K562 (cell line): ENCODE measurements around the gene RSPH9. TPM values are rescaled to one million over a fixed set of nuclear protein-coding genes. Genes with fewer than 3 reads are reported as not detected.
A peak's percentile ranks its signal among the peaks of the same experiment; 100 is the strongest.

Experiments
- ATAC-seq: fragments of 200-7000 bp; cut with Tn5 transposase; 3 replicates; pipeline ENCODE4 v1.9.1; 2020; ENCODE audit warnings: moderate library complexity
- BruUV-seq: library from RNA; stranded (reverse); fragments of 400-500 nt; replicated peaks from 2 replicates; lab custom pipeline; 2021; lab: Mats Ljungman, UMichigan
- CTCF ChIA-PET: fragments of 300-600 bp; formaldehyde crosslinking; extraction: SDS; loops from one replicate; lab custom pipeline; 2021; ENCODE audit warnings: low intra/inter-chr PET ratio; lab: Yijun Ruan, JAX
- POLR2A ChIA-PET: fragments of 300-600, 350-650 bp; sonication (Branson Sonifier 250); formaldehyde crosslinking; extraction: SDS; loops from one replicate; lab custom pipeline; 2021; ENCODE audit warnings: antibody characterized with exemption, inconsistent platforms; lab: Yijun Ruan, JAX
- DNase-seq, 4 experiments: peaks; one replicate each; pipeline versions ENCODE4 v3.0.0 to v3.0.0-alpha.2; 2011 to 2018; ENCODE audit warnings: low spot score in 3 of 4, mixed read lengths in 3 of 4; ENCODE audit errors: extremely low read depth in 1 of 4
- FAIRE-seq: peaks from 2 replicates; lab custom pipeline; 2011; peaks lifted over from hg19 to GRCh38; lab: Jason Lieb, UNC
- H2AFZ ChIP-seq: 2 replicates; pipeline ENCODE4 v1.6.0; 2011; ENCODE audit warnings: low read depth, low read length, control low read depth, inconsistent platforms
- H3K27ac ChIP-seq: fragments of 200-600 bp; 3 replicates; pipeline ENCODE4 v1.8.0; 2011; ENCODE audit warnings: low read depth, mild to moderate bottlenecking, control low read depth, inconsistent platforms, low read length, moderate library complexity, mixed read lengths; ENCODE audit errors: extremely low read depth
- H3K27me3 ChIP-seq, 2 experiments: fragments of 300-600 bp in 1 of 2; 2 replicates in 1 of 2; 3 replicates in 1 of 2; pipeline versions ENCODE4 v1.6.0 to v1.8.0; 2011; ENCODE audit warnings: inconsistent platforms in 2 of 2, low read length in 2 of 2, mild to moderate bottlenecking in 1 of 2, mixed read lengths in 1 of 2, moderate library complexity in 1 of 2; ENCODE audit not compliant: control insufficient read depth in 2 of 2, insufficient read depth in 2 of 2
- H3K36me3 ChIP-seq: fragments of 300-600 bp; 3 replicates; pipeline ENCODE4 v1.8.0; 2011; ENCODE audit warnings: mild to moderate bottlenecking, low read length, inconsistent platforms; ENCODE audit not compliant: control insufficient read depth, insufficient read depth
- H3K4me1 ChIP-seq, 2 experiments: fragments of 200-600 bp in 1 of 2; replicated peaks in 1 of 2; 2 replicates in 1 of 2; 3 replicates in 1 of 2; pipeline versions ENCODE4 v1.5.1 to v1.8.0; 2011; ENCODE audit warnings: inconsistent platforms in 2 of 2, low read length in 2 of 2, mild to moderate bottlenecking in 1 of 2, mixed read lengths in 1 of 2, moderate library complexity in 1 of 2; ENCODE audit not compliant: control insufficient read depth in 2 of 2, insufficient read depth in 2 of 2
- H3K4me2 ChIP-seq: 2 replicates; pipeline ENCODE4 v1.6.1; 2011; ENCODE audit warnings: low read length, control low read depth, inconsistent platforms, mixed read lengths; ENCODE audit not compliant: insufficient read depth
- H3K4me3 ChIP-seq: fragments of 200-600 bp; sonication (generic), shearing (Covaris generic); 2 replicates; pipeline ENCODE4 v1.5.1; 2016; ENCODE audit warnings: control low read depth, inconsistent platforms
- H3K79me2 ChIP-seq: fragments of 200-600 bp; 3 replicates; pipeline ENCODE4 v1.8.0; 2011; ENCODE audit warnings: low read length, inconsistent platforms; ENCODE audit not compliant: control insufficient read depth, insufficient read depth
- H3K9ac ChIP-seq, 2 experiments: 2 replicates each; pipeline versions ENCODE4 v1.6.0 to v1.6.1; 2011; ENCODE audit warnings: low read depth in 2 of 2, low read length in 2 of 2, control low read depth in 1 of 2, inconsistent platforms in 1 of 2, mild to moderate bottlenecking in 1 of 2, mixed read lengths in 1 of 2; ENCODE audit not compliant: insufficient read depth in 1 of 2
- H3K9me1 ChIP-seq: one replicate; pipeline ENCODE4 v1.6.0; 2011; ENCODE audit warnings: inconsistent platforms, mild to moderate bottlenecking, low read length, moderate library complexity; ENCODE audit not compliant: control insufficient read depth, insufficient read depth
- H3K9me3 ChIP-seq: replicated peaks from 2 replicates; pipeline ENCODE4 v1.5.1; 2011; ENCODE audit warnings: low read depth, low read length, inconsistent platforms; ENCODE audit not compliant: control insufficient read depth, insufficient read depth
- H4K20me1 ChIP-seq: replicated peaks from 2 replicates; pipeline ENCODE4 v1.6.1; 2011; ENCODE audit warnings: low read length, inconsistent platforms, mixed read lengths; ENCODE audit not compliant: control insufficient read depth, insufficient read depth
- BRD9 ChIP-seq: fragments of 450-650 bp; IDR thresholded peaks from 2 replicates; pipeline ENCODE4 v1.6.1; 2018; ENCODE audit warnings: low read depth; ENCODE audit not compliant: partially characterized antibody
- BRF1 ChIP-seq: IDR thresholded peaks from 3 replicates; pipeline ENCODE4 v1.6.1; 2011; ENCODE audit warnings: borderline replicate concordance, mild to moderate bottlenecking; ENCODE audit not compliant: insufficient read length; ENCODE audit errors: extremely low read depth
- HDGF ChIP-seq: fragments of 450-650 bp; IDR thresholded peaks from 2 replicates; pipeline ENCODE4 v1.6.1; 2016
- MTF1 ChIP-seq: fragments of 250-450 bp; sonication (Bioruptor Pico); IDR thresholded peaks from 2 replicates; pipeline ENCODE4 v1.9.0; 2021; ENCODE audit warnings: moderate library complexity, mild to moderate bottlenecking, inconsistent platforms, borderline replicate concordance
- NELFE ChIP-seq: IDR thresholded peaks from 2 replicates; pipeline ENCODE4 v1.6.1; 2011; ENCODE audit warnings: mild to moderate bottlenecking; ENCODE audit not compliant: insufficient read depth, insufficient read length
- SIX5 ChIP-seq, 2 experiments: IDR thresholded peaks; 2 replicates each; pipeline ENCODE4 v1.6.1; 2011; ENCODE audit warnings: low read length in 2 of 2, borderline replicate concordance in 1 of 2, low read depth in 1 of 2, mild to moderate bottlenecking in 1 of 2, moderate library complexity in 1 of 2; ENCODE audit not compliant: insufficient read depth in 1 of 2
- XRCC5 ChIP-seq: fragments of 200-400 bp; formaldehyde crosslinking; IDR thresholded peaks from 2 replicates; pipeline ENCODE4 v1.6.1; 2017; ENCODE audit warnings: low read depth, mild to moderate bottlenecking, low read length
- WGBS: fragments of 100-300 bp; shearing (Covaris generic); methylation state at CpG from one replicate; pipeline ENCODE4 v1.1.6; 2016; ENCODE audit warnings: low coverage, mixed read lengths; ENCODE audit not compliant: insufficient coverage; ENCODE audit errors: missing lambda C conversion rate; 5-methylcytosine and 5-hydroxymethylcytosine counted together
- in situ Hi-C: fragments of 300-500 bp; cut with MboI; formaldehyde crosslinking; loops from 4 replicates; pipeline ENCODE4 v1.15.0; 2018; ENCODE audit warnings: inconsistent platforms, mixed read lengths
- intact Hi-C: fragments of 100-400 bp; cut with micrococcal nuclease; formaldehyde crosslinking; loops from 2 replicates; pipeline ENCODE4 v1.14.2; 2022
- polyA plus RNA-seq, 8 experiments: library from polyadenylated mRNA; depleted of rRNA in 4 of 8; stranded (reverse) in 5 of 8; unstranded in 3 of 8; fragments of >200 nt; fragmentation: Nextera tagmentation in 2 of 8; fragmentation: Illumina TruSeq in 1 of 8; extraction: Ambion mirVana in 2 of 8; extraction: Trizol in 1 of 8; gene quantifications; 2 replicates each; pipeline versions ENCODE4 v1.2.1 to v1.2.3, GENCODE V29; 2011 to 2014; ENCODE audit warnings: inconsistent platforms in 1 of 8, missing spikeins in 1 of 8
- total RNA-seq, 7 experiments: library from RNA; depleted of rRNA in 6 of 7; stranded (reverse); fragments of >200 nt in 6 of 7; fragmentation: Illumina TruSeq in 2 of 7; extraction: Trizol in 2 of 7; gene quantifications; 2 replicates each; pipeline versions ENCODE4 v1.2.1 to v1.2.3, GENCODE V29; 2011 to 2021; ENCODE audit warnings: low replicate concordance in 1 of 7
- TF ChIP-seq, protein P1 (sequence below): fragments of 450-650 bp; IDR thresholded peaks from 2 replicates; pipeline ENCODE4 v1.6.1; 2016; ENCODE audit warnings: missing biosample characterization, missing genetic modification characterization
- TF ChIP-seq, protein P2 (sequence below): fragments of 450-650 bp; formaldehyde crosslinking; IDR thresholded peaks from 2 replicates; pipeline ENCODE4 v1.4.0; 2020; ENCODE audit warnings: mild to moderate bottlenecking, moderate library complexity
- TF ChIP-seq, protein P3 (sequence below): IDR thresholded peaks from 2 replicates; pipeline ENCODE4 v1.6.1; 2011; ENCODE audit warnings: borderline replicate concordance, low read depth, mild to moderate bottlenecking, moderate library complexity, low read length; ENCODE audit not compliant: insufficient read depth, poor library complexity, severe bottlenecking
- TF ChIP-seq, protein P4 (sequence below): sonication (generic); formaldehyde crosslinking; IDR thresholded peaks from 2 replicates; pipeline ENCODE4 v1.8.1; 2022; ENCODE audit warnings: missing genetic modification reagents
- TF ChIP-seq, protein P5 (sequence below): fragments of 450-650 bp; formaldehyde crosslinking; conservative IDR thresholded peaks from 2 replicates; pipeline ENCODE4 v1.4.0; 2022; ENCODE audit warnings: mild to moderate bottlenecking, missing genetic modification characterization

Gene RSPH9
- total and polyA plus RNA-seq, 9 of the 15 experiments (the other 6 are each of a cell fraction or from before 2014, with no cell fraction given), result 0.05 to 0.60 (median 0.39) TPM; not detected in 6

DNA sequence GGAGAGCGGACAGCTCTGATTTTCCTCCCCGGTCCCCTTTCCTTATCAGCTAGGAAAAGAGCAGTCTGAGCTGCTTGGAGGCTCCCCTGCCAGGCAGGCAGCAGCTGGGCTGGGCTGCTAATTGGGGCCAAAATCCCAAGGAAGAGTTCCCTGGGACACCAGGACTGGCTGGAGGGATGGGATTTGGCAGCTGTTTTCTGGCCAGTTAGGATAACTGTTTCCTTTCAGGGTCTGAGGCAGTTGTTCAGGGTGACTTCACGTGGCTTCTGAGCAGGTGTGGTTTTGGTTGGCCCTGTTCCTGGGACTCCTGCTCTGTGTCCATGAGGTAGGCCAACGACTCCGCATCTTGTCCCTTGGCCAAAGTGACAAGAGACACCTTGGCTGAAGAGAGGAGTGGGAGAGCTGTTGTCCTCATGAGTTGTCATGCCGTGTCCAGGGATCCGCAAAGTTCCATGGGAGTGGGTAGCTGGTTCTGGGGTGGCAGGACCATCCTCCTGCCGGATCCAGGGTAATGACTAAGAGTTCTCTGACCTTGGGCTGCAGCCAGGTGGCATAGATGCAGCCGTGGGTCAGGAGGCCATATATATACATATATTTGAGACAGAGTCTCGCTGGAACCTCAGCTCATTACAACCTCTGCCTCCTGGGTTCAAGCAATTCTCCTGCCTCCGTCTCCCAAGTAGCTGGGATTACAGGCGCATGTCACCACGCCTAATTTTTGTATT, 21.5 kb downstream of the RSPH9 start:
- H3K9me1 ChIP-seq, result peaks cover 9% of the 10 kb centered on the region
- ChIA-PET POLR2A (interaction anchor here (0.8 to 6.0 kb wide), 20 partner anchors 8 to 419 kb away, joined by 3 to 41 read pairs (median 4); partner anchors contain the start of genes GTPBP2, RSPH9 and VEGFA), CTCF (interaction anchor here (0.7 to 3.0 kb wide), 4 partner anchors 58 to 413 kb away, joined by 8 to 19 read pairs (median 11); partner anchors contain the start of gene VEGFA)
- H3K4me3 ChIP-seq, result no peak overlapping the region
- H4K20me1 ChIP-seq, result no peaks in the 10 kb centered on the region; the same call in 1 of the 2 replicates
- H3K4me2 ChIP-seq, result no peak overlapping the region
- peaks cover 11% of the 10 kb centered on the region for H3K36me3 ChIP-seq
- 28% methylated on average over 13 of the region's 13 CpGs for WGBS
- intact Hi-C loops (loop anchor here (5.0 to 10.0 kb wide), 4 partner anchors 39 to 286 kb away; partner anchors contain the start of genes GTPBP2 and VEGFA), in situ Hi-C loops (loop anchor here (5.0 kb wide), 2 partner anchors 106 to 411 kb away; partner anchors contain the start of gene VEGFA)
- no peak overlapping the region for H2AFZ ChIP-seq
- no peaks in the 10 kb centered on the region for H3K79me2 ChIP-seq
- peaks cover 34 to 42% of the 10 kb centered on the region in 2 experiments for H3K4me1 ChIP-seq
- no peaks in the 10 kb centered on the region; a peak in 1 of 5 replicates for H3K27me3 ChIP-seq
- BruUV-seq, result no TSS peak
- no peaks in the 10 kb centered on the region for H3K9me3 ChIP-seq
- ATAC-seq (no peak), FAIRE-seq (no peak), DNase-seq (no peak)
- no peak overlapping the region for H3K27ac ChIP-seq
- peak overlapping the region in 1 of 2 experiments; percentile 79; a peak in 2 of 4 replicates for H3K9ac ChIP-seq
- TF ChIP-seq MTF1 (no peak), BRF1 (no peak), SIX5 (IDR thresholded peaks at IDR 0.05; ENCODE audit: borderline replicate concordance in 1 of 2, insufficient read depth in 1 of 2, low read depth in 1 of 2, low read length in 2 of 2) (no peak), BRD9 (no peak), XRCC5 (no peak), NELFE (no peak), HDGF (no peak)
- TF ChIP-seq, protein P1, sequence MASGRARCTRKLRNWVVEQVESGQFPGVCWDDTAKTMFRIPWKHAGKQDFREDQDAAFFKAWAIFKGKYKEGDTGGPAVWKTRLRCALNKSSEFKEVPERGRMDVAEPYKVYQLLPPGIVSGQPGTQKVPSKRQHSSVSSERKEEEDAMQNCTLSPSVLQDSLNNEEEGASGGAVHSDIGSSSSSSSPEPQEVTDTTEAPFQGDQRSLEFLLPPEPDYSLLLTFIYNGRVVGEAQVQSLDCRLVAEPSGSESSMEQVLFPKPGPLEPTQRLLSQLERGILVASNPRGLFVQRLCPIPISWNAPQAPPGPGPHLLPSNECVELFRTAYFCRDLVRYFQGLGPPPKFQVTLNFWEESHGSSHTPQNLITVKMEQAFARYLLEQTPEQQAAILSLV, result no peak
- TF ChIP-seq, protein P2, sequence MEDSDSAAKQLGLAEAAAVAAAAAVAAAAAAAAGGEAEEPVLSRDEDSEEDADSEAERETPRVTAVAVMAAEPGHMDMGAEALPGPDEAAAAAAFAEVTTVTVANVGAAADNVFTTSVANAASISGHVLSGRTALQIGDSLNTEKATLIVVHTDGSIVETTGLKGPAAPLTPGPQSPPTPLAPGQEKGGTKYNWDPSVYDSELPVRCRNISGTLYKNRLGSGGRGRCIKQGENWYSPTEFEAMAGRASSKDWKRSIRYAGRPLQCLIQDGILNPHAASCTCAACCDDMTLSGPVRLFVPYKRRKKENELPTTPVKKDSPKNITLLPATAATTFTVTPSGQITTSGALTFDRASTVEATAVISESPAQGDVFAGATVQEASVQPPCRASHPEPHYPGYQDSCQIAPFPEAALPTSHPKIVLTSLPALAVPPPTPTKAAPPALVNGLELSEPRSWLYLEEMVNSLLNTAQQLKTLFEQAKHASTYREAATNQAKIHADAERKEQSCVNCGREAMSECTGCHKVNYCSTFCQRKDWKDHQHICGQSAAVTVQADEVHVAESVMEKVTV (CRISPR knock-in tag), result no peak
- TF ChIP-seq, protein P3, sequence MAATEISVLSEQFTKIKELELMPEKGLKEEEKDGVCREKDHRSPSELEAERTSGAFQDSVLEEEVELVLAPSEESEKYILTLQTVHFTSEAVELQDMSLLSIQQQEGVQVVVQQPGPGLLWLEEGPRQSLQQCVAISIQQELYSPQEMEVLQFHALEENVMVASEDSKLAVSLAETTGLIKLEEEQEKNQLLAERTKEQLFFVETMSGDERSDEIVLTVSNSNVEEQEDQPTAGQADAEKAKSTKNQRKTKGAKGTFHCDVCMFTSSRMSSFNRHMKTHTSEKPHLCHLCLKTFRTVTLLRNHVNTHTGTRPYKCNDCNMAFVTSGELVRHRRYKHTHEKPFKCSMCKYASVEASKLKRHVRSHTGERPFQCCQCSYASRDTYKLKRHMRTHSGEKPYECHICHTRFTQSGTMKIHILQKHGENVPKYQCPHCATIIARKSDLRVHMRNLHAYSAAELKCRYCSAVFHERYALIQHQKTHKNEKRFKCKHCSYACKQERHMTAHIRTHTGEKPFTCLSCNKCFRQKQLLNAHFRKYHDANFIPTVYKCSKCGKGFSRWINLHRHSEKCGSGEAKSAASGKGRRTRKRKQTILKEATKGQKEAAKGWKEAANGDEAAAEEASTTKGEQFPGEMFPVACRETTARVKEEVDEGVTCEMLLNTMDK, result no peak
- TF ChIP-seq, protein P4, sequence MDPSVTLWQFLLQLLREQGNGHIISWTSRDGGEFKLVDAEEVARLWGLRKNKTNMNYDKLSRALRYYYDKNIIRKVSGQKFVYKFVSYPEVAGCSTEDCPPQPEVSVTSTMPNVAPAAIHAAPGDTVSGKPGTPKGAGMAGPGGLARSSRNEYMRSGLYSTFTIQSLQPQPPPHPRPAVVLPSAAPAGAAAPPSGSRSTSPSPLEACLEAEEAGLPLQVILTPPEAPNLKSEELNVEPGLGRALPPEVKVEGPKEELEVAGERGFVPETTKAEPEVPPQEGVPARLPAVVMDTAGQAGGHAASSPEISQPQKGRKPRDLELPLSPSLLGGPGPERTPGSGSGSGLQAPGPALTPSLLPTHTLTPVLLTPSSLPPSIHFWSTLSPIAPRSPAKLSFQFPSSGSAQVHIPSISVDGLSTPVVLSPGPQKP (CRISPR knock-in tag), result no peak
- TF ChIP-seq, protein P5, sequence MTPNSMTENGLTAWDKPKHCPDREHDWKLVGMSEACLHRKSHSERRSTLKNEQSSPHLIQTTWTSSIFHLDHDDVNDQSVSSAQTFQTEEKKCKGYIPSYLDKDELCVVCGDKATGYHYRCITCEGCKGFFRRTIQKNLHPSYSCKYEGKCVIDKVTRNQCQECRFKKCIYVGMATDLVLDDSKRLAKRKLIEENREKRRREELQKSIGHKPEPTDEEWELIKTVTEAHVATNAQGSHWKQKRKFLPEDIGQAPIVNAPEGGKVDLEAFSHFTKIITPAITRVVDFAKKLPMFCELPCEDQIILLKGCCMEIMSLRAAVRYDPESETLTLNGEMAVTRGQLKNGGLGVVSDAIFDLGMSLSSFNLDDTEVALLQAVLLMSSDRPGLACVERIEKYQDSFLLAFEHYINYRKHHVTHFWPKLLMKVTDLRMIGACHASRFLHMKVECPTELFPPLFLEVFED, result no peak
